GM18861 (cell line): ENCODE measurements around the gene ATAD5.
"Not testable (repeated sequence)": the region's sequence is repeated elsewhere in the genome, so short reads cannot be mapped to it uniquely, and the experiment has no call there.

Experiments used
- ATAC-seq: cut with Tn5 transposase; IDR thresholded peaks from one replicate; pipeline ENCODE4 v1.9.1; 2021; ENCODE audit not compliant: unreplicated experiment

ATAD5 gene

GRCh38 chr17:30910151-30910550 is 78.4 kb downstream of the ATAD5 start:
- ATAC-seq = not testable (repeated sequence)

GRCh38 chr17:30913955-30914354 is 82.2 kb downstream of the ATAD5 start:
- no peak for ATAC-seq

GRCh38 chr17:30915833-30916611 is 84.3 kb downstream of the ATAD5 start:
- ATAC-seq = no peak

GRCh38 chr17:30917050-30917449 is 85.3 kb downstream of the ATAD5 start:
- no peak for ATAC-seq

GRCh38 chr17:30920282-30920681 is 88.5 kb downstream of the ATAD5 start:
- ATAC-seq = no peak

GRCh38 chr17:30920683-30921543 is 89.1 kb downstream of the ATAD5 start:
- ATAC-seq = no peak

GRCh38 chr17:30921544-30922196 is 89.9 kb downstream of the ATAD5 start, which contains the start of gene ADAP2:
Gene ADAP2, plus strand, starts transcription at chr17:30921945. Its CDS starts 70 bp downstream, at chr17:30922015.
- ATAC-seq = no peak

GRCh38 chr17:30922235-30923030 is 90.7 kb downstream of the ATAD5 start:
- ATAC-seq = no peak

GRCh38 chr17:30924341-30924740 is 92.6 kb downstream of the ATAD5 start:
- ATAC-seq = no peak

GRCh38 chr17:30926516-30926915 is 94.8 kb downstream of the ATAD5 start:
- ATAC-seq = no peak

GRCh38 chr17:30927756-30928155 is 96.0 kb downstream of the ATAD5 start:
- no peak for ATAC-seq

- no peak for ATAC-seq
These were observed 96.8 kb downstream of the ATAD5 start for GRCh38 chr17:30928584-30928983.

- ATAC-seq = no peak
These were observed 97.4 kb downstream of the ATAD5 start for GRCh38 chr17:30929081-30929633.

GRCh38 chr17:30929861-30930260 is 98.1 kb downstream of the ATAD5 start:
- not testable (repeated sequence) for ATAC-seq

GRCh38 chr17:30930495-30930894 is 98.7 kb downstream of the ATAD5 start:
- no peak for ATAC-seq

GRCh38 chr17:30931582-30931981 is 99.8 kb downstream of the ATAD5 start:
- not testable (repeated sequence) for ATAC-seq

GRCh38 chr17:30933966-30934365 is 102.2 kb downstream of the ATAD5 start:
- ATAC-seq = no peak

GRCh38 chr17:30939051-30939689 is 107.4 kb downstream of the ATAD5 start:
- ATAC-seq = no peak

GRCh38 chr17:30942308-30943079 is 110.7 kb downstream of the ATAD5 start:
- no peak for ATAC-seq
